ENCODE measurements around the gene LRRC42. TPM values are rescaled to one million over a fixed set of nuclear protein-coding genes. Genes with fewer than 3 reads are reported as not detected.

LRRC42 gene
- total RNA-seq, 2 donors from 2014 or later = 2.3 to 17.1 TPM

- H3K27me3 ChIP-seq = no peaks in the 10 kb centered on the region
- H3K4me1 ChIP-seq = peaks cover 13% of the 10 kb centered on the region
- H3K36me3 ChIP-seq (replicated peaks in 1 of 2; ENCODE audit: insufficient read depth in 1 of 2, low read depth in 2 of 2) = no peaks in the 10 kb centered on the region
- TF ChIP-seq CTCF (IDR thresholded peaks at IDR 0.05) (no peak), POLR2A (IDR thresholded peaks at IDR 0.05) (no peak)
- H3K4me3 ChIP-seq = no peak overlapping the region
- no peak overlapping the region for H3K27ac ChIP-seq
- intact Hi-C loops (cut with DNase I) = no loop called here
- DNase-seq = no peak
- WGBS, 2 donors = 76 to 84% methylated on average over 7 of the region's 7 CpGs
- H3K9me3 ChIP-seq = no peaks in the 10 kb centered on the region
- ATAC-seq = no peak
Measured at GRCh38 chr1:53902235-53903138, 43.7 kb upstream of the LRRC42 start.

DNA sequence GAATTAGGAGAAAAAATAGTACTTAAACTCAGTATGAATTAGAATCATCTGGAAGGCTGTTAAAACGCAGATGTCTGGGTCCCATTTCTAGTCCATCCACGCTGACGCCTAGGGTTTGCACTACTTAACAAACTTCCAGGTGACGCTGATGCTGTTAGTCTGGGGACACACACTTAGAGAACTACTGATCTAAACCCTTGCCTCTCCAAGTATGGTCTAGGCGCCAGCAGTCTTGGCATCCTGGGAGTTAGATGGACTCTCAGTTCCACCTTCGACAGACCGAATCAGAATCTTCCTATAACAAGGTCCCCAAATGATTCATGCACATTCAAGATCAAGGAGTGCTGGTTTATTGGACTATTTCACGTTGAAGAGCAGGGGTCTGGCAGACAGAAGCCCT, 40.6 kb upstream of the LRRC42 start:
- H3K36me3 ChIP-seq (replicated peaks in 1 of 2; ENCODE audit: insufficient read depth in 1 of 2, low read depth in 2 of 2) = no peaks in the 10 kb centered on the region
- intact Hi-C loops (cut with DNase I) = no loop called here
- 86 to 89% methylated on average over 7 to 8 of the region's 8 CpGs for WGBS, 2 donors
- H3K4me3 ChIP-seq = no peak overlapping the region
- no peaks in the 10 kb centered on the region for H3K27me3 ChIP-seq
- H3K9me3 ChIP-seq = no peaks in the 10 kb centered on the region
- ATAC-seq (no peak), DNase-seq (no peak)
- peaks cover 8% of the 10 kb centered on the region for H3K4me1 ChIP-seq
- TF ChIP-seq POLR2A (IDR thresholded peaks at IDR 0.05) (no peak), CTCF (IDR thresholded peaks at IDR 0.05) (no peak)
- H3K27ac ChIP-seq = no peak overlapping the region

DNA sequence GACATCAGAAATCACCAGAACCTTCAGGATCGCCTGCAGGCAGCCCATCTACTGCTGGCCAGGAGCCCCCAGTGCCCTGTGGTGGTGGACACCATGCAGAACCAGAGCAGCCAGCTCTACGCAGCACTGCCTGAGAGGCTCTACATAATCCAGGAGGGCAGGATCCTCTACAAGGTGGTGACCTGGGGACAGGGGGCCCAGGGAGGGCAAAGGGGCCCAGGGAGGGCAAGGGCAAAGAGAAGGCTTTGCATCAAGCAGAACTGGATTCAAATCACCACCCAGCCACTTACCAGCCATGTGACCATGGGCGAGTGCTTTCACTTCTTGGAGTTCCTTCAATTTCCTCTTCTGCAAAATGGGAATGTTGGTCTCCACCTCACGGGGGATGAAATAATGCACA, 40.0 kb upstream of the LRRC42 start:
- Histone ChIP-seq H3K4me3 (no peak overlapping the region), H3K27me3 (no peaks in the 10 kb centered on the region), H3K27ac (no peak overlapping the region), H3K4me1 (peaks cover 8% of the 10 kb centered on the region), H3K36me3 (replicated peaks in 1 of 2; ENCODE audit: insufficient read depth in 1 of 2, low read depth in 2 of 2) (no peaks in the 10 kb centered on the region), H3K9me3 (no peaks in the 10 kb centered on the region)
- DNase-seq (no peak), ATAC-seq (no peak)
- no peak for TF ChIP-seq CTCF (IDR thresholded peaks at IDR 0.05)
- intact Hi-C loops (cut with DNase I) = no loop called here
- 93% methylated on average over 4 of the region's 4 CpGs for WGBS, 2 donors

- ATAC-seq = peak; percentile 45
- WGBS, 2 donors = 56 to 72% methylated on average over 3 of the region's 3 CpGs
- H3K27me3 ChIP-seq = no peaks in the 10 kb centered on the region
- H3K4me3 ChIP-seq = no peak overlapping the region
- no peaks in the 10 kb centered on the region for H3K9me3 ChIP-seq
- intact Hi-C loops (cut with DNase I) = no loop called here
- H3K36me3 ChIP-seq (replicated peaks in 1 of 2; ENCODE audit: insufficient read depth in 1 of 2, low read depth in 2 of 2) = no peaks in the 10 kb centered on the region
- TF ChIP-seq POLR2A (IDR thresholded peaks at IDR 0.05) (no peak), CTCF (IDR thresholded peaks at IDR 0.05) (no peak)
- H3K27ac ChIP-seq = peak overlapping the region in 1 of 4 donors; percentile 38
- no peak for DNase-seq
- H3K4me1 ChIP-seq = peaks cover 8% of the 10 kb centered on the region
Measured at GRCh38 chr1:53909946-53910345, 36.2 kb upstream of the LRRC42 start.

DNA sequence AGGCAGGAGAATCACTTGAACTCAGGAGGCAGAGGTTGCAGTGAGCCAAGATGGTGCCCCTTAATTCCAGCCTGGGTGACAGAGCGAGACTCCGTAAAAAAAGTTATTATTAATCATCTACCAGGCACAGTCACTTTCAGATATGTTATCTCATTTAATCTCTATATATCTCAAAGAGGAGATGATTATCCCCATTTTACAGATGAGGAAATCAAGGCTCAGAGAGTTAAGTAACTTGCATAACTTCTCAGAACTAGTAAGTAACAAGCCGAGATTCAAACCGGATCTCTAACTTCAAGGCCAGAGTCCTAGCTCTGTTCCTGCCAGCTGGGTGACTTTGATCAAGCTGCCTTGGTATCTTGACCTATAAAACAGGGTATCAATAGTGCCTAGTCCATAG, 34.7 kb upstream of the LRRC42 start:
- Histone ChIP-seq H3K27ac (no peak overlapping the region), H3K36me3 (replicated peaks in 1 of 2; ENCODE audit: insufficient read depth in 1 of 2, low read depth in 2 of 2) (no peaks in the 10 kb centered on the region), H3K9me3 (no peaks in the 10 kb centered on the region), H3K27me3 (no peaks in the 10 kb centered on the region), H3K4me3 (no peak overlapping the region), H3K4me1 (peaks cover 8% of the 10 kb centered on the region)
- intact Hi-C loops (cut with DNase I) = no loop called here
- 63 to 82% methylated on average over 4 of the region's 4 CpGs for WGBS, 2 donors
- ATAC-seq (no peak), DNase-seq (no peak)
- TF ChIP-seq CTCF (IDR thresholded peaks at IDR 0.05) (no peak), POLR2A (IDR thresholded peaks at IDR 0.05) (no peak)
